GM18858 (cell line): ENCODE data around the gene COMT.

Experiments used
- ATAC-seq: cut with Tn5 transposase; IDR thresholded peaks from one replicate; pipeline ENCODE4 v1.9.1; 2021; ENCODE audit not compliant: unreplicated experiment

Gene COMT

GRCh38 chr22:19981171-19981960, 39.8 kb downstream of the COMT start:
- ATAC-seq: no peak

GRCh38 chr22:19981961-19982920, 40.7 kb downstream of the COMT start:
- ATAC-seq: no peak

- no peak for ATAC-seq
These were observed 41.5 kb downstream of the COMT start for GRCh38 chr22:19982991-19983578.

GRCh38 chr22:19983741-19984140, 42.2 kb downstream of the COMT start:
- ATAC-seq: no peak

GRCh38 chr22:19984201-19984753, 42.7 kb downstream of the COMT start:
- ATAC-seq: no peak

GRCh38 chr22:19984851-19985811, 43.6 kb downstream of the COMT start:
- no peak for ATAC-seq

- no peak for ATAC-seq
These were observed 44.4 kb downstream of the COMT start for GRCh38 chr22:19986011-19986409.

GRCh38 chr22:19986410-19987341, 45.1 kb downstream of the COMT start:
- ATAC-seq: no peak

- no peak for ATAC-seq
These were observed 46.1 kb downstream of the COMT start for GRCh38 chr22:19987394-19988306.

- no peak for ATAC-seq
These were observed 46.8 kb downstream of the COMT start for GRCh38 chr22:19988331-19988808.

- ATAC-seq: no peak
These were observed 47.6 kb downstream of the COMT start for GRCh38 chr22:19988965-19989724.

- no peak for ATAC-seq
These were observed 48.1 kb downstream of the COMT start for GRCh38 chr22:19989725-19990067.

GRCh38 chr22:19990188-19990587, 48.6 kb downstream of the COMT start:
- ATAC-seq: no peak

GRCh38 chr22:19990609-19991394, 49.2 kb downstream of the COMT start:
- no peak for ATAC-seq

GRCh38 chr22:19991395-19991644, 49.7 kb downstream of the COMT start:
- ATAC-seq: no peak

GRCh38 chr22:19991645-19992451, 50.3 kb downstream of the COMT start:
- no peak for ATAC-seq
